HepG2 (cell line): Measurements from ENCODE around the gene DDX50.

ENCODE experiments used
- ESRRA ChIP-seq: sonication (generic); formaldehyde crosslinking; IDR thresholded peaks from 2 replicates; pipeline ENCODE4 v1.5.1; 2020; ENCODE audit warnings: mild to moderate bottlenecking, low read depth, missing genetic modification reagents
- JUN ChIP-seq: sonication (generic); formaldehyde crosslinking; IDR thresholded peaks from 2 replicates; pipeline ENCODE4 v1.4.0; 2020; ENCODE audit warnings: mild to moderate bottlenecking, missing genetic modification reagents
- NR2F2 ChIP-seq: IDR thresholded peaks from 2 replicates; pipeline ENCODE4 v1.6.1; 2012; ENCODE audit warnings: low read depth, inconsistent platforms, borderline replicate concordance
- POLR2A ChIP-seq, 2 experiments: IDR thresholded peaks; 2 replicates each; pipeline ENCODE4 v1.6.1; 2011; ENCODE audit warnings: low read depth in 2 of 2, low read length in 2 of 2, mild to moderate bottlenecking in 1 of 2, moderate library complexity in 1 of 2; ENCODE audit not compliant: insufficient read depth in 1 of 2
- RAD21 ChIP-seq: fragments of 450-650 bp; formaldehyde crosslinking; IDR thresholded peaks from 2 replicates; pipeline ENCODE4 v1.5.0; 2020; ENCODE audit warnings: mild to moderate bottlenecking
- STAT5B ChIP-seq: sonication (generic); formaldehyde crosslinking; IDR thresholded peaks from 2 replicates; pipeline ENCODE4 v1.4.0; 2020; ENCODE audit warnings: missing genetic modification reagents
- THAP11 ChIP-seq: IDR thresholded peaks from 2 replicates; pipeline ENCODE4 v1.6.1; 2016; ENCODE audit warnings: missing biosample characterization, missing genetic modification reagents
- ZNF17 ChIP-seq: sonication (generic); formaldehyde crosslinking; IDR thresholded peaks from 2 replicates; pipeline ENCODE4 v1.5.0; 2020; ENCODE audit warnings: mild to moderate bottlenecking, missing genetic modification reagents
- ZNF530 ChIP-seq: sonication (generic); formaldehyde crosslinking; IDR thresholded peaks from 2 replicates; pipeline ENCODE4 v1.5.0; 2020; ENCODE audit warnings: low read depth, mild to moderate bottlenecking, missing genetic modification reagents
- ZNF644 ChIP-seq: IDR thresholded peaks from 2 replicates; pipeline ENCODE4 v1.6.1; 2016; ENCODE audit warnings: low read depth
- TF ChIP-seq, protein P1 (sequence below): sonication (generic); formaldehyde crosslinking; IDR thresholded peaks from 2 replicates; pipeline ENCODE4 v1.8.0; 2022; ENCODE audit warnings: mild to moderate bottlenecking, missing genetic modification reagents, moderate library complexity
- TF ChIP-seq, protein P2 (sequence below): IDR thresholded peaks from 2 replicates; pipeline ENCODE4 v1.6.1; 2016; ENCODE audit warnings: low read depth, borderline replicate concordance
- TF ChIP-seq, protein P3 (sequence below): sonication (generic); formaldehyde crosslinking; IDR thresholded peaks from 2 replicates; pipeline ENCODE4 v1.4.0; 2020; ENCODE audit warnings: mild to moderate bottlenecking, missing genetic modification reagents

DNA sequence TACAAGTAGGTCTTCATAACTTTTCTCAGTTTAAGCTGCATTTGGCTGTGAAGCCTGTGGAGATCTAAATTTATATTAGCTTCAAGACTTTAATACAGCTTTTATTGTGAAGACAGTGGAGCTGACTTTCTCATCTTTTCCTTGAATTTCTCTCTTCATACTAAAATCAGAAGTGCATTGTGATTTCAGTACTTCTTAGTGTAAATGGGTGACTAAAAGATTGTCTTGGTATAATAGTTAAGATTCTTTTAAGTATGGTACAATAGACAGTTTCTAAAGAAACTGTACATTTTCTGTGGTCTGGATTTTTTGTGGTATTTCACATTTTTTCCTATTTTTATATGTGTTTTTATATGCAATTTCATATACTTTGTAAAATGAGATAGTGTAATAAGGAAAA lies 33.9 kb downstream of the DDX50 start:
- TF ChIP-seq RAD21 (CRISPR knock-in tag) = no peak
- TF ChIP-seq JUN (CRISPR knock-in tag) = no peak
- TF ChIP-seq ZNF17 (CRISPR knock-in tag) = no peak
- TF ChIP-seq NR2F2 = no peak
- no peak for TF ChIP-seq POLR2A (IDR thresholded peaks at IDR 0.05; ENCODE audit: insufficient read depth in 1 of 2, low read depth in 2 of 2, low read length in 2 of 2)
- TF ChIP-seq, protein P1, sequence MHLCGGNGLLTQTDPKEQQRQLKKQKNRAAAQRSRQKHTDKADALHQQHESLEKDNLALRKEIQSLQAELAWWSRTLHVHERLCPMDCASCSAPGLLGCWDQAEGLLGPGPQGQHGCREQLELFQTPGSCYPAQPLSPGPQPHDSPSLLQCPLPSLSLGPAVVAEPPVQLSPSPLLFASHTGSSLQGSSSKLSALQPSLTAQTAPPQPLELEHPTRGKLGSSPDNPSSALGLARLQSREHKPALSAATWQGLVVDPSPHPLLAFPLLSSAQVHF (CRISPR knock-in tag) = no peak
- TF ChIP-seq, protein P2, sequence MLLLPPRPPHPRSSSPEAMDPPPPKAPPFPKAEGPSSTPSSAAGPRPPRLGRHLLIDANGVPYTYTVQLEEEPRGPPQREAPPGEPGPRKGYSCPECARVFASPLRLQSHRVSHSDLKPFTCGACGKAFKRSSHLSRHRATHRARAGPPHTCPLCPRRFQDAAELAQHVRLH = no peak
- TF ChIP-seq STAT5B = no peak
- no peak for TF ChIP-seq ESRRA
- TF ChIP-seq THAP11 (CRISPR knock-in tag) = no peak
- TF ChIP-seq ZNF644 (CRISPR knock-in tag) = no peak
- no peak for TF ChIP-seq ZNF530 (CRISPR knock-in tag)
- TF ChIP-seq, protein P3, sequence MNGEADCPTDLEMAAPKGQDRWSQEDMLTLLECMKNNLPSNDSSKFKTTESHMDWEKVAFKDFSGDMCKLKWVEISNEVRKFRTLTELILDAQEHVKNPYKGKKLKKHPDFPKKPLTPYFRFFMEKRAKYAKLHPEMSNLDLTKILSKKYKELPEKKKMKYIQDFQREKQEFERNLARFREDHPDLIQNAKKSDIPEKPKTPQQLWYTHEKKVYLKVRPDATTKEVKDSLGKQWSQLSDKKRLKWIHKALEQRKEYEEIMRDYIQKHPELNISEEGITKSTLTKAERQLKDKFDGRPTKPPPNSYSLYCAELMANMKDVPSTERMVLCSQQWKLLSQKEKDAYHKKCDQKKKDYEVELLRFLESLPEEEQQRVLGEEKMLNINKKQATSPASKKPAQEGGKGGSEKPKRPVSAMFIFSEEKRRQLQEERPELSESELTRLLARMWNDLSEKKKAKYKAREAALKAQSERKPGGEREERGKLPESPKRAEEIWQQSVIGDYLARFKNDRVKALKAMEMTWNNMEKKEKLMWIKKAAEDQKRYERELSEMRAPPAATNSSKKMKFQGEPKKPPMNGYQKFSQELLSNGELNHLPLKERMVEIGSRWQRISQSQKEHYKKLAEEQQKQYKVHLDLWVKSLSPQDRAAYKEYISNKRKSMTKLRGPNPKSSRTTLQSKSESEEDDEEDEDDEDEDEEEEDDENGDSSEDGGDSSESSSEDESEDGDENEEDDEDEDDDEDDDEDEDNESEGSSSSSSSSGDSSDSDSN = no peak
